Right lobe of liver (tissue), 6 donors: Measurements from ENCODE around the gene ODC1. TPM values are rescaled to one million over a fixed set of nuclear protein-coding genes. Genes with fewer than 3 reads are reported as not detected.
A peak's percentile ranks its signal among the peaks of the same experiment; 100 is the strongest.

Experiments
- ATAC-seq, 4 donors: fragments of 200-7000 bp; cut with Tn5 transposase; one replicate each; pipeline ENCODE4 v1.9.1; 2020; ENCODE audit warnings: mild to moderate bottlenecking in 4 of 4, moderate library complexity in 4 of 4
- DNase-seq, 3 donors: peaks; one replicate each; pipeline ENCODE4 v3.0.0-alpha.2; 2020
- H3K27ac ChIP-seq, 3 donors: fragments of 200-600 bp; one replicate each; pipeline ENCODE4 v1.8.0; 2022
- H3K27me3 ChIP-seq, 2 donors: fragments of 200-600 bp; one replicate each; pipeline ENCODE4 v1.8.0; 2022
- H3K36me3 ChIP-seq, 4 donors: fragments of 200-600 bp; sonication (generic) in 1 of 4; one replicate each; pipeline versions ENCODE4 v1.5.1 to v1.8.0; 2017 to 2022; ENCODE audit warnings: control low read depth in 1 of 4
- H3K4me1 ChIP-seq, 4 donors: fragments of 200-600 bp; sonication (generic) in 1 of 4; one replicate each; pipeline versions ENCODE4 v1.5.1 to v1.8.0; 2017 to 2022; ENCODE audit warnings: control low read depth in 1 of 4
- H3K4me3 ChIP-seq, 3 donors: fragments of 200-600 bp; one replicate each; pipeline ENCODE4 v1.8.0; 2022
- H3K9me3 ChIP-seq, 4 donors: fragments of 200-600 bp; sonication (generic) in 1 of 4; one replicate each; pipeline versions ENCODE4 v1.5.1 to v1.8.0; 2017 to 2022; ENCODE audit warnings: control low read depth in 1 of 4
- CTCF ChIP-seq, 4 donors: fragments of 200-600 bp in 3 of 4; fragments of 450-650 bp in 1 of 4; IDR thresholded peaks; one replicate each; pipeline versions ENCODE4 v1.5.1 to v1.8.0; 2016 to 2022; ENCODE audit warnings: antibody characterized with exemption in 4 of 4, mild to moderate bottlenecking in 2 of 4
- POLR2A ChIP-seq: fragments of 450-650 bp; IDR thresholded peaks from one replicate; pipeline ENCODE4 v1.6.1; 2017; ENCODE audit warnings: antibody characterized with exemption, mild to moderate bottlenecking
- WGBS: methylation state at CpG from one replicate; pipeline ENCODE4 v1.1.6; 2018; ENCODE audit warnings: low coverage, low lambda C conversion rate; ENCODE audit not compliant: insufficient coverage; ENCODE audit errors: missing lambda C conversion rate; 5-methylcytosine and 5-hydroxymethylcytosine counted together
- intact Hi-C, 2 donors: fragments of 100-400 bp; cut with DNase I; formaldehyde crosslinking; loops; one replicate each; pipeline versions ENCODE4 v1.11.2 to v1.14.1; 2022
- total RNA-seq, 6 experiments: library from RNA; depleted of rRNA in 2 of 6; stranded (reverse); fragments of >200 nt in 2 of 6; fragmentation: NEBNext Ultra II Directional in 3 of 6; extraction: Animal tissue kit (Norgen Biotek cat#: 25700) in 3 of 6; gene quantifications; one replicate each; pipeline versions ENCODE4 v1.1.0 to v1.2.4, GENCODE V29; 2016 to 2023
- donor health status: DM: no; HTN: yes; CAD: no.
- donor health status: DM: no; HTN: no; CAD: no.
- donor health status: DM: no; HTN: no; CAD: no.
- donor health status: DM: no; HTN: yes; CAD: no.
- donor health status: DM: no; HTN: yes; CAD: no.

Gene ODC1
- total RNA-seq, 6 experiments from 2014 or later: 14.4 to 197 (median 28.6) TPM

- ATAC-seq (peak in 1 of 4 donors; percentile 6), DNase-seq (no peak)
- 35% methylated on average over 2 of the region's 3 CpGs for WGBS
- Histone ChIP-seq H3K9me3 (no peaks in the 10 kb centered on the region), H3K4me3 (no peak overlapping the region), H3K36me3 (peaks cover 0 to 7% (median under 1%) of the 10 kb centered on the region in 4 donors), H3K27me3 (no peaks in the 10 kb centered on the region), H3K4me1 (peaks cover 0 to 6% (median 0%) of the 10 kb centered on the region in 4 donors), H3K27ac (no peak overlapping the region)
- intact Hi-C loops: loop anchor here in 1 of 2 donors (10.0 kb wide), 1 partner anchor 624 kb away; no protein-coding TSS in a partner anchor
- no peak for TF ChIP-seq POLR2A
- no peak for TF ChIP-seq CTCF (IDR thresholded peaks at IDR 0.05)
Observed at GRCh38 chr2:10428924-10429323, 19.2 kb downstream of the ODC1 start.

- Histone ChIP-seq H3K36me3 (peaks cover 0 to 7% (median under 1%) of the 10 kb centered on the region in 4 donors), H3K4me1 (peaks cover 0 to 6% (median 0%) of the 10 kb centered on the region in 4 donors), H3K27ac (no peak overlapping the region), H3K4me3 (no peak overlapping the region), H3K9me3 (no peaks in the 10 kb centered on the region), H3K27me3 (no peaks in the 10 kb centered on the region)
- ATAC-seq (no peak), DNase-seq (no peak)
- no peak for TF ChIP-seq POLR2A
- TF ChIP-seq CTCF (IDR thresholded peaks at IDR 0.05): no peak
- intact Hi-C loops: loop anchor here in 1 of 2 donors (10.0 kb wide), 1 partner anchor 624 kb away; no protein-coding TSS in a partner anchor
- 95% methylated on average over 3 of the region's 8 CpGs for WGBS
Observed at GRCh38 chr2:10428355-10428754, 19.8 kb downstream of the ODC1 start.

GRCh38 chr2:10427618-10427949 is 20.5 kb downstream of the ODC1 start:
- TF ChIP-seq POLR2A (no peak), CTCF (IDR thresholded peaks at IDR 0.05) (no peak)
- ATAC-seq (no peak), DNase-seq (no peak)
- H3K27ac ChIP-seq: no peak overlapping the region
- 72% methylated on average over 5 of the region's 17 CpGs for WGBS
- H3K4me1 ChIP-seq: peaks cover 0 to 6% (median 0%) of the 10 kb centered on the region in 4 donors
- H3K9me3 ChIP-seq: no peaks in the 10 kb centered on the region
- intact Hi-C loops: loop anchor here in 1 of 2 donors (10.0 kb wide), 1 partner anchor 623 kb away; no protein-coding TSS in a partner anchor
- H3K27me3 ChIP-seq: no peaks in the 10 kb centered on the region
- H3K4me3 ChIP-seq: no peak overlapping the region
- H3K36me3 ChIP-seq: peaks cover 0 to 10% (median under 1%) of the 10 kb centered on the region in 4 donors

- Histone ChIP-seq H3K36me3 (peaks cover 0 to 15% (median under 1%) of the 10 kb centered on the region in 4 donors), H3K27me3 (no peaks in the 10 kb centered on the region), H3K9me3 (no peaks in the 10 kb centered on the region), H3K27ac (no peak overlapping the region), H3K4me3 (no peak overlapping the region), H3K4me1 (peaks cover 0 to 2% (median 0%) of the 10 kb centered on the region in 4 donors)
- ATAC-seq: no peak
- 90% methylated on average over 16 of the region's 40 CpGs for WGBS
- no peak for TF ChIP-seq CTCF (IDR thresholded peaks at IDR 0.05)
- no peak for TF ChIP-seq POLR2A
- intact Hi-C loops: loop anchor here in 1 of 2 donors (10.0 kb wide), 1 partner anchor 622 kb away; no protein-coding TSS in a partner anchor
- DNase-seq: no peak
Observed at GRCh38 chr2:10426726-10427617, 21.2 kb downstream of the ODC1 start.
